Trophoblast cell (in vitro differentiated cells and primary cell): Measurements from ENCODE around the gene MEAF6.
A peak's percentile ranks its signal among the peaks of the same experiment; 100 is the strongest.
"Not testable (repeated sequence)": the region's sequence is repeated elsewhere in the genome, so short reads cannot be mapped to it uniquely, and the experiment has no call there.

ENCODE experiments used
- DNase-seq, 2 donors: peaks; one replicate each; pipeline ENCODE4 v3.0.0-alpha.2; 2016
- H2AFZ ChIP-seq: 2 replicates; pipeline ENCODE4 v1.6.1; 2013; ENCODE audit warnings: low read length, moderate library complexity, mild to moderate bottlenecking; ENCODE audit not compliant: insufficient read depth, poor library complexity
- H2AK5ac ChIP-seq: 2 replicates; pipeline ENCODE4 v1.6.1; 2013; ENCODE audit warnings: mild to moderate bottlenecking, low read length
- H2BK120ac ChIP-seq: 2 replicates; pipeline ENCODE4 v1.6.1; 2013; ENCODE audit warnings: low read length, mild to moderate bottlenecking, moderate library complexity; ENCODE audit not compliant: insufficient read depth, poor library complexity
- H2BK12ac ChIP-seq: 2 replicates; pipeline ENCODE4 v1.6.1; 2013; ENCODE audit warnings: mild to moderate bottlenecking, low read length, moderate library complexity
- H2BK5ac ChIP-seq: 2 replicates; pipeline ENCODE4 v1.6.1; 2013; ENCODE audit warnings: low read length, low read depth, moderate library complexity, mild to moderate bottlenecking; ENCODE audit not compliant: poor library complexity
- H3K14ac ChIP-seq: 2 replicates; pipeline ENCODE4 v1.6.1; 2013; ENCODE audit warnings: mild to moderate bottlenecking, low read length
- H3K18ac ChIP-seq: 2 replicates; pipeline ENCODE4 v1.6.1; 2013; ENCODE audit warnings: mild to moderate bottlenecking, low read length
- H3K23ac ChIP-seq: 2 replicates; pipeline ENCODE4 v1.6.1; 2013; ENCODE audit warnings: low read length
- H3K27ac ChIP-seq: 2 replicates; pipeline ENCODE4 v1.5.1; 2013; ENCODE audit warnings: low read depth, mild to moderate bottlenecking, inconsistent platforms, low read length, moderate library complexity
- H3K27me3 ChIP-seq: 2 replicates; pipeline ENCODE4 v1.6.1; 2013; ENCODE audit warnings: inconsistent platforms, mild to moderate bottlenecking, low read length, moderate library complexity; ENCODE audit not compliant: insufficient read depth
- H3K36me3 ChIP-seq, 2 experiments: 1 replicate in 1 of 2; 2 replicates in 1 of 2; pipeline ENCODE4 v1.6.1; 2013; ENCODE audit warnings: low read length in 2 of 2, mild to moderate bottlenecking in 2 of 2, moderate library complexity in 1 of 2; ENCODE audit not compliant: insufficient read depth in 2 of 2, control insufficient read depth in 1 of 2
- H3K4ac ChIP-seq: 2 replicates; pipeline ENCODE4 v1.6.1; 2013; ENCODE audit warnings: low read depth, mild to moderate bottlenecking, low read length, moderate library complexity
- H3K4me1 ChIP-seq, 2 experiments: 1 replicate in 1 of 2; 2 replicates in 1 of 2; pipeline ENCODE4 v1.6.1; 2013; ENCODE audit warnings: low read length in 2 of 2, mild to moderate bottlenecking in 2 of 2, moderate library complexity in 1 of 2; ENCODE audit not compliant: insufficient read depth in 2 of 2, control insufficient read depth in 1 of 2
- H3K4me2 ChIP-seq: 2 replicates; pipeline ENCODE4 v1.6.1; 2013; ENCODE audit warnings: inconsistent platforms, mild to moderate bottlenecking, low read length, moderate library complexity
- H3K4me3 ChIP-seq: 2 replicates; pipeline ENCODE4 v1.5.1; 2013; ENCODE audit warnings: mild to moderate bottlenecking, low read depth, low read length, inconsistent platforms
- H3K79me1 ChIP-seq: one replicate; pipeline ENCODE4 v1.6.1; 2013; ENCODE audit warnings: low read length
- H3K79me2 ChIP-seq: 2 replicates; pipeline ENCODE4 v1.6.1; 2013; ENCODE audit warnings: low read length, mild to moderate bottlenecking; ENCODE audit not compliant: control insufficient read depth, insufficient read depth, poor library complexity
- H3K9ac ChIP-seq: 2 replicates; pipeline ENCODE4 v1.6.1; 2013; ENCODE audit warnings: mild to moderate bottlenecking, low read length
- H3K9me3 ChIP-seq: 2 replicates; pipeline ENCODE4 v1.6.1; 2013; ENCODE audit warnings: low read depth, mild to moderate bottlenecking, control low read depth, inconsistent platforms, low read length; ENCODE audit not compliant: insufficient read depth
- H4K12ac ChIP-seq: 2 replicates; pipeline ENCODE4 v1.6.1; 2013; ENCODE audit warnings: low read depth, mild to moderate bottlenecking, low read length, moderate library complexity
- H4K8ac ChIP-seq: 2 replicates; pipeline ENCODE4 v1.6.1; 2013; ENCODE audit warnings: low read depth, mild to moderate bottlenecking, low read length, moderate library complexity
- H4K91ac ChIP-seq: one replicate; pipeline ENCODE4 v1.6.1; 2013; ENCODE audit warnings: low read depth, mild to moderate bottlenecking, low read length, moderate library complexity
- WGBS: extraction: QIAGEN DNeasy Blood & Tissue Kit; methylation state at CpG from one replicate; pipeline ENCODE4 v1.1.7; 2013; ENCODE audit warnings: missing lambda C conversion rate; ENCODE audit not compliant: insufficient read length, insufficient coverage; ENCODE audit errors: extremely low coverage; 5-methylcytosine and 5-hydroxymethylcytosine counted together

Gene MEAF6

GRCh38 chr1:37537378-37537777, 22.8 kb upstream of the MEAF6 start:
- H3K14ac ChIP-seq, result no peak overlapping the region
- H2BK5ac ChIP-seq, result no peak overlapping the region
- H3K79me1 ChIP-seq, result no peaks in the 10 kb centered on the region
- no peak overlapping the region for H3K9ac ChIP-seq
- H3K4me3 ChIP-seq, result no peak overlapping the region
- H4K12ac ChIP-seq, result no peak overlapping the region
- H4K8ac ChIP-seq, result no peak overlapping the region
- no peaks in the 10 kb centered on the region for H3K79me2 ChIP-seq
- no peak overlapping the region for H3K27ac ChIP-seq
- H3K36me3 ChIP-seq, result peaks cover 21 to 36% of the 10 kb centered on the region in 2 experiments
- H2BK12ac ChIP-seq, result no peak overlapping the region
- H3K9me3 ChIP-seq, result peaks cover 2% of the 10 kb centered on the region
- H2AK5ac ChIP-seq, result no peak overlapping the region
- no peak overlapping the region for H3K4me2 ChIP-seq
- H4K91ac ChIP-seq, result no peak overlapping the region
- H3K18ac ChIP-seq, result no peak overlapping the region
- no peak for DNase-seq
- no peak overlapping the region for H3K23ac ChIP-seq
- no peaks in the 10 kb centered on the region for H3K27me3 ChIP-seq
- H3K4me1 ChIP-seq, result peaks cover 0 to 3% of the 10 kb centered on the region in 2 experiments
- no peak overlapping the region for H3K4ac ChIP-seq
- H2BK120ac ChIP-seq, result no peak overlapping the region
- H2AFZ ChIP-seq, result no peak overlapping the region
- no CpG with 5 or more reads among the region's 2 CpGs for WGBS

GRCh38 chr1:37533317-37534093, 18.9 kb upstream of the MEAF6 start:
- H2BK120ac ChIP-seq, result no peak overlapping the region
- H2AK5ac ChIP-seq, result no peak overlapping the region
- H3K4ac ChIP-seq, result no peak overlapping the region
- H3K27ac ChIP-seq, result no peak overlapping the region
- no peak overlapping the region for H3K18ac ChIP-seq
- no peak overlapping the region for H3K4me3 ChIP-seq
- no peak overlapping the region for H4K91ac ChIP-seq
- no CpG with 5 or more reads among the region's 4 CpGs for WGBS
- H3K4me1 ChIP-seq, result peaks cover 0 to 3% of the 10 kb centered on the region in 2 experiments
- no peak overlapping the region for H3K9ac ChIP-seq
- no peaks in the 10 kb centered on the region for H3K9me3 ChIP-seq
- H2BK5ac ChIP-seq, result no peak overlapping the region
- H2AFZ ChIP-seq, result no peak overlapping the region
- no peaks in the 10 kb centered on the region for H3K79me1 ChIP-seq
- H3K14ac ChIP-seq, result no peak overlapping the region
- DNase-seq, result no peak
- no peak overlapping the region for H3K23ac ChIP-seq
- peaks cover 2 to 16% of the 10 kb centered on the region in 2 experiments for H3K36me3 ChIP-seq
- no peaks in the 10 kb centered on the region for H3K79me2 ChIP-seq
- H4K12ac ChIP-seq, result no peak overlapping the region
- no peaks in the 10 kb centered on the region for H3K27me3 ChIP-seq
- H4K8ac ChIP-seq, result no peak overlapping the region
- no peak overlapping the region for H2BK12ac ChIP-seq
- no peak overlapping the region for H3K4me2 ChIP-seq

- H3K79me1 ChIP-seq, H3K4ac ChIP-seq, H2BK5ac ChIP-seq, H2BK12ac ChIP-seq, H4K12ac ChIP-seq, H3K4me3 ChIP-seq, H3K27ac ChIP-seq, H2BK120ac ChIP-seq, H3K9ac ChIP-seq, H3K14ac ChIP-seq, H3K9me3 ChIP-seq, H2AK5ac ChIP-seq, H4K91ac ChIP-seq, H4K8ac ChIP-seq, H3K27me3 ChIP-seq, H3K4me2 ChIP-seq, H3K18ac ChIP-seq, H2AFZ ChIP-seq, H3K23ac ChIP-seq, H3K79me2 ChIP-seq, H3K4me1 ChIP-seq: not testable (repeated sequence)
- H3K36me3 ChIP-seq, result peaks cover 0 to 10% of the 10 kb centered on the region in 2 experiments
- WGBS, result no CpG with 5 or more reads among the region's 4 CpGs
- peak in 1 of 2 donors; percentile 18 for DNase-seq
Observed at GRCh38 chr1:37532418-37533156, 18.0 kb upstream of the MEAF6 start.

- not testable (repeated sequence) for H3K79me1 ChIP-seq, H2AK5ac ChIP-seq, H4K8ac ChIP-seq, H2BK5ac ChIP-seq, H3K79me2 ChIP-seq, H3K4me3 ChIP-seq, H4K91ac ChIP-seq, H2AFZ ChIP-seq, H3K4ac ChIP-seq, H3K9ac ChIP-seq, H3K18ac ChIP-seq, H2BK12ac ChIP-seq, H3K36me3 ChIP-seq, H3K23ac ChIP-seq, H2BK120ac ChIP-seq, H3K9me3 ChIP-seq, H3K14ac ChIP-seq, H3K27me3 ChIP-seq, H4K12ac ChIP-seq, H3K4me1 ChIP-seq, H3K4me2 ChIP-seq, H3K27ac ChIP-seq
- peak; percentile 21 to 48 for DNase-seq
- no CpG with 5 or more reads among the region's 1 CpG for WGBS
Observed at GRCh38 chr1:37529888-37530287, 15.3 kb upstream of the MEAF6 start.
